ENCODE measurements around the gene ZNF681.

Gene ZNF681

DNA sequence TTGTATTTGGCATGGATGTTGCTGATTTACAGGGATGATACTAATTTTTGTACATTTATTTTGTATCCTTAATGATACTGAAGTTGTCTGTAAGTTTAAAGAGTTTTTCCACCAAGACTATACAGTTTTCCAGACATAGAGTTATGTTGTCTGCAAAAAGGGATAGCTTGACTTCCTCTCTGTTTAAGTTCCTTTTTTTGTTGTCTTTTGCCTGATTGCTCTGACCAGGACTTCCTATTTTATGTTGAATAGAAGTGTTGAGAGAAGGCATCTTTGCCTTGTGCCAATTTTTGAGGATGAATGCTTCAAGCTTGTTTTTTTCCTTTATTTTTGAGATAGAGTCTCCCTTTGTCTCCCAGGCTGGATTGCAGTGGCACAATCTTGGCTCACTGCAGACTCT, 36.8 kb upstream of the ZNF681 start:
- Histone ChIP-seq H3K4me2 (ENCODE audit: low read depth, low read length, poor library complexity, severe bottlenecking) (no peak overlapping the region), H3K4me3 (ENCODE audit: insufficient read depth, low read length, poor library complexity, severe bottlenecking) (no peak overlapping the region), H3K9ac (ENCODE audit: low read length) (no peak overlapping the region), H3K27ac (ENCODE audit: low read depth, low read length) (no peak overlapping the region), H3K79me2 (ENCODE audit: insufficient read depth, low read length) (peaks cover 57% of the 10 kb centered on the region), H4K20me1 (ENCODE audit: low read depth, low read length) (no peaks in the 10 kb centered on the region), H2AFZ (ENCODE audit: low read depth, low read length, severe bottlenecking) (no peak overlapping the region), H3K27me3 (ENCODE audit: low read length) (no peaks in the 10 kb centered on the region), H3K9me3 (ENCODE audit: insufficient read depth, low read length) (0 out of 2 replicates have a peak, but pooled peaks cover 4% of the 10 kb centered on the region), H3K36me3 (ENCODE audit: low read length) (0 out of 2 replicates have a peak, but pooled peaks cover 3% of the 10 kb centered on the region), H3F3A (ENCODE audit: insufficient read depth) (peaks cover 6% of the 10 kb centered on the region; the same call in 1 of the 2 replicates), H3K9me2 (replicated peaks; ENCODE audit: insufficient read depth, low read length) (no peaks in the 10 kb centered on the region)
- TF ChIP-seq, protein P1, sequence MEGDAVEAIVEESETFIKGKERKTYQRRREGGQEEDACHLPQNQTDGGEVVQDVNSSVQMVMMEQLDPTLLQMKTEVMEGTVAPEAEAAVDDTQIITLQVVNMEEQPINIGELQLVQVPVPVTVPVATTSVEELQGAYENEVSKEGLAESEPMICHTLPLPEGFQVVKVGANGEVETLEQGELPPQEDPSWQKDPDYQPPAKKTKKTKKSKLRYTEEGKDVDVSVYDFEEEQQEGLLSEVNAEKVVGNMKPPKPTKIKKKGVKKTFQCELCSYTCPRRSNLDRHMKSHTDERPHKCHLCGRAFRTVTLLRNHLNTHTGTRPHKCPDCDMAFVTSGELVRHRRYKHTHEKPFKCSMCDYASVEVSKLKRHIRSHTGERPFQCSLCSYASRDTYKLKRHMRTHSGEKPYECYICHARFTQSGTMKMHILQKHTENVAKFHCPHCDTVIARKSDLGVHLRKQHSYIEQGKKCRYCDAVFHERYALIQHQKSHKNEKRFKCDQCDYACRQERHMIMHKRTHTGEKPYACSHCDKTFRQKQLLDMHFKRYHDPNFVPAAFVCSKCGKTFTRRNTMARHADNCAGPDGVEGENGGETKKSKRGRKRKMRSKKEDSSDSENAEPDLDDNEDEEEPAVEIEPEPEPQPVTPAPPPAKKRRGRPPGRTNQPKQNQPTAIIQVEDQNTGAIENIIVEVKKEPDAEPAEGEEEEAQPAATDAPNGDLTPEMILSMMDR (IDR thresholded peaks at IDR 0.05; ENCODE audit: insufficient read depth, low read length, poor library complexity, severe bottlenecking) = no peak
- TF ChIP-seq EZH2phosphoT487 (conservative IDR thresholded peaks at IDR 0.05; ENCODE audit: low read length) = no peak

DNA sequence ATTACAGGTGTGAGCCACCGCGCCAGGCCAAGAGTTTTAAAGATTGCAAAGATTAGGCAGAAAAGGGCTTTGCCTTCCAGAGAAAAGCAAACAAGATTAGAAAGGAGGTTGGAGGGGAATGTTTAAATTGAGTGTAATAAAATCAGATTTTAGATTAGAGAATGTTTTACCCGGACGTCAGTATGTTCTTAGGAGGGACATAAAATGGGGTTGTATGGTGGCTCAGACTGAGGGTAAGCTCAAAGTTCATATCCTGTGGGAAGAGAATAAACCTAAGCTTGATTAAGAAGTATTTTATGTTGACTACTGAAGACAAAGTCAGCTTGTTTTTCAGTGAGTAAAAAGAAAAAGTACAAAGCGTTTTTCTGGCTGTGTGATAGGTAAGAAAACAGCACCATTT, 34.1 kb upstream of the ZNF681 start:
- no peak overlapping the region for H3K4me3 ChIP-seq (ENCODE audit: insufficient read depth, low read length, poor library complexity, severe bottlenecking)
- H3K9me3 ChIP-seq (ENCODE audit: insufficient read depth, low read length) = 0 out of 2 replicates have a peak, but pooled peaks cover 4% of the 10 kb centered on the region
- TF ChIP-seq EZH2phosphoT487 (conservative IDR thresholded peaks at IDR 0.05; ENCODE audit: low read length) = no peak
- TF ChIP-seq, protein P1 (IDR thresholded peaks at IDR 0.05; ENCODE audit: insufficient read depth, low read length, poor library complexity, severe bottlenecking) = no peak
- no peak overlapping the region for H3K4me2 ChIP-seq (ENCODE audit: low read depth, low read length, poor library complexity, severe bottlenecking)
- no peaks in the 10 kb centered on the region; the same call in 1 of the 2 replicates for H3F3A ChIP-seq (ENCODE audit: insufficient read depth)
- H3K9ac ChIP-seq (ENCODE audit: low read length) = no peak overlapping the region
- no peaks in the 10 kb centered on the region for H3K27me3 ChIP-seq (ENCODE audit: low read length)
- H3K79me2 ChIP-seq (ENCODE audit: insufficient read depth, low read length) = peaks cover 37% of the 10 kb centered on the region
- H3K27ac ChIP-seq (ENCODE audit: low read depth, low read length) = no peak overlapping the region
- H3K9me2 ChIP-seq (replicated peaks; ENCODE audit: insufficient read depth, low read length) = no peaks in the 10 kb centered on the region
- 0 out of 2 replicates have a peak, but pooled peaks cover 3% of the 10 kb centered on the region for H3K36me3 ChIP-seq (ENCODE audit: low read length)
- H2AFZ ChIP-seq (ENCODE audit: low read depth, low read length, severe bottlenecking) = no peak overlapping the region
- no peaks in the 10 kb centered on the region for H4K20me1 ChIP-seq (ENCODE audit: low read depth, low read length)

DNA sequence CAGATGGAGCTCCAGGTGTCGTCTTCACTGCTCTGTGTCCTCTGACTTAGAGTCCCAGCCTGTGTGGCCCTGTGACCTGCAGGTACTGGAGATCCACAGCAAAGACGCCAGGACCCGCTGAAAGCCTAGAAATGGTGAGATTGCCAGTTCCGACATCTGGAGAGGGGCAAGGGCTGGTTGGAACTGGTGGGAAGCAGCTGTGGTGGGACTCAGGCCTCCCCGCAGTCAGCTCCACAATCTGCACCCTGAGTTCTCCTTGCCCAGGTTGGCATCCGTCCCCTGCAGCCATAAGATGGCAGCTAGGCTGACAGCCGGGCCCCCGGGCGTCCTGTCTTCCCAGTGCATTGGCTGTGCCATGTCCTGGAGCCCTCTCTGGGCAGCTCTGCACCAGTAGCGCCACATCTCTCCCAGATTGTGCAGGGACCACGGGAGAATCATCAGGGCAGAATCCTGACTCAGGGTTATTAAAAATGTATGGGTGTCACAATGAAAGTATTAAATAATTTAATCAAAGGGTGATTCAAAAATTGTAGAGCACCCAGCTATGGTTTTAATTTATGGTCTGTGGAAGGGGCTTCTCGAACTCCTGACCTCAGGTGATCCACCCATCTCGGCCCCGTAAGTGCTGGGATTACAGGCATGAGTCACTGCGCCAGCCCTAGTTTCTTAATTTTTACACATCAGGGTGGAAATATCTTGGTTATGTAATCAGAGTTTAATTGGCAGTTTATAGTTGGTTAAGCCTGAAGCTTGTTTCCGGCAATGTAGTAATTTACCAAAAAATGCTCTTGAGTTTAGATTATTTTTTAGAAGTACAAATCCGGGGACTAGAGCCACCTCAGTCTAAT, 32.2 kb upstream of the ZNF681 start:
- no peaks in the 10 kb centered on the region; the same call in 1 of the 2 replicates for H3F3A ChIP-seq (ENCODE audit: insufficient read depth)
- no peak overlapping the region for H3K27ac ChIP-seq (ENCODE audit: low read depth, low read length)
- H3K4me3 ChIP-seq (ENCODE audit: insufficient read depth, low read length, poor library complexity, severe bottlenecking) = no peak overlapping the region
- no peaks in the 10 kb centered on the region for H4K20me1 ChIP-seq (ENCODE audit: low read depth, low read length)
- no peak overlapping the region for H2AFZ ChIP-seq (ENCODE audit: low read depth, low read length, severe bottlenecking)
- H3K9me2 ChIP-seq (replicated peaks; ENCODE audit: insufficient read depth, low read length) = no peaks in the 10 kb centered on the region
- no peaks in the 10 kb centered on the region for H3K36me3 ChIP-seq (ENCODE audit: low read length)
- no peak overlapping the region for H3K9ac ChIP-seq (ENCODE audit: low read length)
- TF ChIP-seq EZH2phosphoT487 (conservative IDR thresholded peaks at IDR 0.05; ENCODE audit: low read length) = no peak
- TF ChIP-seq, protein P1 (IDR thresholded peaks at IDR 0.05; ENCODE audit: insufficient read depth, low read length, poor library complexity, severe bottlenecking) = no peak
- 0 out of 2 replicates have a peak, but pooled peaks cover 4% of the 10 kb centered on the region for H3K9me3 ChIP-seq (ENCODE audit: insufficient read depth, low read length)
- no peaks in the 10 kb centered on the region for H3K27me3 ChIP-seq (ENCODE audit: low read length)
- peaks cover 19% of the 10 kb centered on the region for H3K79me2 ChIP-seq (ENCODE audit: insufficient read depth, low read length)
- H3K4me2 ChIP-seq (ENCODE audit: low read depth, low read length, poor library complexity, severe bottlenecking) = no peak overlapping the region

Data from SU-DHL-6 (cell line).